Lower leg skin (tissue), 3 donors: Measurements from ENCODE around the gene CPA1.

Experiments
- CTCF ChIP-seq, 3 donors: fragments of 450-650 bp; IDR thresholded peaks; one replicate each; pipeline ENCODE4 v1.5.1; 2016; ENCODE audit warnings: antibody characterized with exemption in 3 of 3, mild to moderate bottlenecking in 3 of 3, moderate library complexity in 2 of 3
- POLR2A ChIP-seq, 2 donors: fragments of 450-650 bp; IDR thresholded peaks; one replicate each; pipeline ENCODE4 v1.6.1; 2016 to 2017; ENCODE audit warnings: antibody characterized with exemption in 2 of 2, mild to moderate bottlenecking in 1 of 2, moderate library complexity in 1 of 2

DNA sequence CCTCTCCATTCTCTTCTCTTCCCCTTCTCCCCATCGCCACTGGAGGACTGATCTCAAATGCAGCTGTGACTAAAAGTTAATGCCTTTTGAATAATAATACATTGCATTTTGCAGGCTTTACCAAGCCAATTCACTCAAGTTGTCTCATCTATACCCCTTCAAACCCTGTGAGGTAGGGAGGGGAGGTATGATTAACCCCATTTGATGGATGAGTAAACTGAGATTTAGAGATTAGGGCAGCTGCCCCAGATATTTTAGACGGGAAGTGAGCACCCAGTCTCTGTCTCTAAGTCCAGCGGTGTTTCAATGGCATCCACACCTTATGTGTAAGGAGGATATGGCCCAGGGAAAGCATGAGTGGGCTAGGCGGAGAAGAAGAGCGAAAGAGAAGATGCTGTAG is 34.6 kb upstream of the CPA1 start:
- no peak for TF ChIP-seq CTCF (IDR thresholded peaks at IDR 0.05)
- no peak for TF ChIP-seq POLR2A (IDR thresholded peaks at IDR 0.05)
